Type B pancreatic cell (in vitro differentiated cells): Measurements from ENCODE around the gene KHK. TPM values are rescaled to one million over a fixed set of nuclear protein-coding genes. Genes with fewer than 3 reads are reported as not detected.

ENCODE experiments used
- DNase-seq: peaks from one replicate; pipeline ENCODE4 v3.0.0; 2021; ENCODE audit warnings: mixed read lengths; ENCODE audit not compliant: unreplicated experiment; ENCODE audit errors: extremely low spot score
- H3K27ac Mint-ChIP-seq: 2 replicates; pipeline ENCODE4 v1.8.0; 2021; ENCODE audit warnings: mild to moderate bottlenecking, mixed read lengths
- H3K27me3 Mint-ChIP-seq: 2 replicates; pipeline ENCODE4 v1.8.0; 2021; ENCODE audit warnings: mixed read lengths
- H3K36me3 Mint-ChIP-seq: 2 replicates; pipeline ENCODE4 v1.8.0; 2021; ENCODE audit warnings: mixed read lengths
- H3K4me1 Mint-ChIP-seq: one replicate; pipeline ENCODE4 v1.8.0; 2021; ENCODE audit warnings: mixed read lengths; ENCODE audit not compliant: unreplicated experiment
- H3K4me3 Mint-ChIP-seq: 2 replicates; pipeline ENCODE4 v1.8.0; 2021; ENCODE audit warnings: mild to moderate bottlenecking, mixed read lengths
- H3K9me3 Mint-ChIP-seq: 2 replicates; pipeline ENCODE4 v1.8.0; 2021; ENCODE audit warnings: mixed read lengths
- CTCF ChIP-seq: fragments of 200-600 bp; sonication (generic); conservative IDR thresholded peaks from 2 replicates; pipeline ENCODE4 v1.5.0; 2021; ENCODE audit warnings: antibody characterized with exemption, mild to moderate bottlenecking
- total RNA-seq: library from RNA; stranded (reverse); gene quantifications from 2 replicates; pipeline ENCODE4 v1.2.1, GENCODE V29; 2021; ENCODE audit warnings: low replicate concordance

KHK gene
- total RNA-seq, 1 donor from 2014 or later = 14.7 TPM

- TF ChIP-seq CTCF = no peak
- Mint-ChIP-seq H3K36me3 (peaks cover 25% of the 10 kb centered on the region), H3K9me3 (no peaks in the 10 kb centered on the region), H3K4me1 (peaks cover 35% of the 10 kb centered on the region), H3K27ac (peak overlapping the region; percentile 93), H3K27me3 (peaks cover 5% of the 10 kb centered on the region), H3K4me3 (peak overlapping the region; percentile 98)
- no peak for DNase-seq
Measured at GRCh38 chr2:27069961-27070618, 16.5 kb upstream of the KHK start.

GRCh38 chr2:27070653-27071276 lies 15.8 kb upstream of the KHK start:
- Mint-ChIP-seq H3K36me3 (peaks cover 25% of the 10 kb centered on the region), H3K27me3 (peaks cover 5% of the 10 kb centered on the region), H3K4me1 (peaks cover 40% of the 10 kb centered on the region), H3K9me3 (no peaks in the 10 kb centered on the region), H3K4me3 (peak overlapping the region; percentile 98), H3K27ac (peak overlapping the region; percentile 93)
- no peak for DNase-seq
- no peak for TF ChIP-seq CTCF

DNA sequence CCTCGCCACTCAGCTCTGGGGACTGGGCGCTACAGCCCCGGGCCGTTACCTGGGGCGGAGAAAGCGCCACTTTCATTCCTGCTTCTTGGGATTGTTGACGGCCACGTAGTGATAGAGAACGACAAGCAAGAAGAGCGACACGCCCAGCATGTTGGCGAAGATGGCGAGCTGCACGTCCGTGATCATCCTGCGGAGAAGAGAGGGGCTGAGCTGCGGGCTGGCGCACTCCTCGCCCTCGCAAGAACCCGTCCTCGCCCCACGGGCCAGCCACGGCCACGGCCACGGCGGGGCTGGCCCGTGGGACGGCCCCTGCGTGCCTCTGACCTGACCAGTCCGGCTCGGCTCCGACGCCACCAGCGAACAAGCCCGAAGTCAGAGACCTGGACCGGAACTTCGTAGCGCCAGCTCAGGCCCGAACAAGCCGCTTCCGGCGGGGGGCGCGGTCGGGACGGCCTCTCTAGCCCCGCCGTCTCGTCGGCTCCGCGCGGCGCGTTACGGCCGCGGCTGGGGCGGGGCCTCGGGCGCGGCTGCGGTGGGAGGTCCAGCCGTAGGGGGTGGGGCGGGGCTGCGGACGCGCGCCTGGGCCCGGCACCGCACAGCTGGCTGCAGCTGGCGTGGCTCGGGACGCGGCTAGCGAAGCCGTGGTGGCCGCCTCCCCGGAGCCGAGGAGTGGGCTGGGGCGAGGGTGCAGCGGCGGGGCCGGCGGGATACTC lies 15.1 kb upstream of the KHK start, which contains the start of gene OST4:
OST4 (minus strand) TSS at position 378 of the 713 bp plus-strand sequence.
- H3K4me3 Mint-ChIP-seq = peak within 1 kb of the TSS; percentile 98
- peaks cover 10% of the 10 kb centered on the region for H3K27me3 Mint-ChIP-seq
- H3K9me3 Mint-ChIP-seq = no peaks in the 10 kb centered on the region
- H3K4me1 Mint-ChIP-seq = peaks cover 45% of the 10 kb centered on the region
- TF ChIP-seq CTCF = no peak
- peak; percentile 94 for DNase-seq
- peaks cover 20% of the 10 kb centered on the region for H3K36me3 Mint-ChIP-seq
- H3K27ac Mint-ChIP-seq = peak within 1 kb of the TSS; percentile 93

GRCh38 chr2:27071990-27072830 lies 14.4 kb upstream of the KHK start:
- no peak for TF ChIP-seq CTCF

GRCh38 chr2:27072920-27073319 lies 13.7 kb upstream of the KHK start:
- no peaks in the 10 kb centered on the region for H3K9me3 Mint-ChIP-seq
- H3K4me1 Mint-ChIP-seq = peaks cover 54% of the 10 kb centered on the region
- peaks cover 20% of the 10 kb centered on the region for H3K27me3 Mint-ChIP-seq
- peak overlapping the region; percentile 90 for H3K4me3 Mint-ChIP-seq
- H3K36me3 Mint-ChIP-seq = peaks cover 20% of the 10 kb centered on the region
- H3K27ac Mint-ChIP-seq = peak overlapping the region; percentile 80
- no peak for DNase-seq
- no peak for TF ChIP-seq CTCF

More at GRCh38 chr2:27071990-27072830, 14.4 kb upstream of the KHK start:
- DNase-seq = no peak
- Mint-ChIP-seq H3K27ac (peak overlapping the region; percentile 80), H3K4me1 (peaks cover 50% of the 10 kb centered on the region), H3K36me3 (peaks cover 20% of the 10 kb centered on the region), H3K4me3 (peak overlapping the region; percentile 90), H3K27me3 (peaks cover 16% of the 10 kb centered on the region), H3K9me3 (no peaks in the 10 kb centered on the region)
